ENCODE measurements around the gene SFMBT2. TPM values are rescaled to one million over a fixed set of nuclear protein-coding genes. Genes with fewer than 3 reads are reported as not detected.

SFMBT2 gene
- total and polyA plus RNA-seq, 4 donors, result 15.3 to 23.8 (median 17.1) TPM

DNA sequence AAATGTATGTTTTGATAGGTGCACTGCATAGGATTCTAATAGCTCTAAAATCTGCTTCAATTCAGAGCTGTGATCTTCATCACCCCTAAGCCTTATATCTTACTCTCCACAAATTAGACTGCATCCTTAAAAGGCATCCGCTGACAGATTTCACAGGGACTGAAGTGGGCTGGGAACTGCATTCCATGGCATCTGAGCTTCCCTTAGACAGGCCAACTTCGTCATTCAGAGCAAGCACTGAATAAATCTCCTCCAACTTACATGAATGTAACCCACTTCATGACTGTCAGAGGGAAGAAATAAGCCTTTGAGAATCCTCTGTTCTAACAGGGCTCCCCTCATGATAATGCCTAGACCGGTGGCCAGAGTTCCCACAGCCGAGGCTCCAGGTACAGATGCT lies 71.3 kb downstream of the SFMBT2 start:
- 42% methylated on average over 2 of the region's 4 CpGs for WGBS (ENCODE audit: insufficient coverage)
- no peaks in the 10 kb centered on the region for H3K36me3 ChIP-seq (ENCODE audit: control insufficient read depth, insufficient read depth, low read length)
- peak in 1 of 6 donors; percentile 24 for DNase-seq (ENCODE audit: low read depth in 4 of 6, low spot score in 6 of 6)
- H3K27ac ChIP-seq (ENCODE audit: low read depth, low read length), result no peak overlapping the region
- H3K4me1 ChIP-seq (ENCODE audit: control insufficient read depth, insufficient read depth, low read length), result peaks cover 17% of the 10 kb centered on the region
- H3K4me3 ChIP-seq (ENCODE audit: low read depth, low read length), result no peak overlapping the region
- H3K27me3 ChIP-seq (ENCODE audit: control insufficient read depth, insufficient read depth, low read length), result no peaks in the 10 kb centered on the region
- no peaks in the 10 kb centered on the region for H3K9me3 ChIP-seq (ENCODE audit: control insufficient read depth, insufficient read depth, low read length)

DNA sequence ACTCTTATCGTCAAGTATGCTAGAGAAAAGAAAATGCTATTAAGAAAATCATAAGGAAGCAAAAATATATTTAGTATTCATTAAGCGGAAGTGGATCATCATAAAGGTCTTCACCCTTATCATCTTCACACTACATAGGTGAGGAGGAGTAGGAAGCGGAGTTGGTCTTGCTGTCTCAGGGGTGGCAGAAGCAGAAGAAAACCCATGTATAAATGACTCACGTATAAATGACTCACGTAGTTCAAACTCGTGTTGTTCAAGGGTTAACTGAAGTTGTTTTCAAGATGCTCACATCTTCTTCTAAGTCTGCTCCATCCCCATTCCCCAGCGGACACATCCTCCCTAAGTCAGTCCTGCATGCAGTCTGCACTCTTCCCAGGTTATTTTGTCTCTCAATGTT lies 72.4 kb downstream of the SFMBT2 start:
- Histone ChIP-seq H3K9me3 (ENCODE audit: control insufficient read depth, insufficient read depth, low read length) (no peaks in the 10 kb centered on the region), H3K4me3 (ENCODE audit: low read depth, low read length) (no peak overlapping the region), H3K27ac (ENCODE audit: low read depth, low read length) (no peak overlapping the region), H3K36me3 (ENCODE audit: control insufficient read depth, insufficient read depth, low read length) (no peaks in the 10 kb centered on the region), H3K4me1 (ENCODE audit: control insufficient read depth, insufficient read depth, low read length) (peaks cover 23% of the 10 kb centered on the region), H3K27me3 (ENCODE audit: control insufficient read depth, insufficient read depth, low read length) (no peaks in the 10 kb centered on the region)
- WGBS (ENCODE audit: insufficient coverage), result 100% methylated on average over 4 of the region's 7 CpGs
- no peak for DNase-seq (ENCODE audit: low read depth in 4 of 6, low spot score in 6 of 6)

DNA sequence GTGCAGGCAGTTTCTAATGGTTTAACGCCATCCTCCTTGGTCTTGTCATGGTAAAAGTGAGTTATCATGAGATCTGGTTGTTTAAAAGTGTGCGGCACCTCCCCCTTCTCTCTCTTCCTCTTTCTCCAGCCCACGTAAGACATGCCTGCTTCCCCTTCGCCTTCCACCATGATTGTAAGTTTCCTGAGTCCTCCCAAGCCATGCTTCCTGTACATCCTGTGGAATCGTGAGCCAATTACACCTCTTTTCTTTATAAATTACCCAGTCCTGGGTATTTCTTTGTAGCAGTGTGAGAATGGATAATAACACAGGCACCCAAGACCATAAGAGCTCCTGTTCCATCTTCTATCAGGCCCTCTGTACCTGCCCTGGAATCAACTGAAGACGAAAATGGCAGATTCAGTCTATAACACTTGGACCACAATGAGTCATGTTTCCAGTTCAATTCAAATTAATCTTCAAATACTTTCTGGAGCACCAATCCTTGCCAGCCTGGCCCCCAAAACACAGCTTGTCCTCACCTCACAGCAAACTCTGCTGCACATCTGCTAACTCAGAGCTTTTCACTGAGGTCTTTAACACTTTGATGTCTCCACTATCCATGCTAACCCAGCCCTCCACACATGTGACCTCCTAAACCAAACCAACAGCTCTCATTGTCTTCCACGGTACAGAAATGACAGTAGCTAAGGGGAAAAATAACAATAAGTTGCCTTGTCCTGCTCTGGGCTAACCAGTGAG lies 73.2 kb downstream of the SFMBT2 start:
- no peaks in the 10 kb centered on the region for H3K9me3 ChIP-seq (ENCODE audit: control insufficient read depth, insufficient read depth, low read length)
- no peak overlapping the region for H3K4me3 ChIP-seq (ENCODE audit: low read depth, low read length)
- no peaks in the 10 kb centered on the region for H3K27me3 ChIP-seq (ENCODE audit: control insufficient read depth, insufficient read depth, low read length)
- H3K4me1 ChIP-seq (ENCODE audit: control insufficient read depth, insufficient read depth, low read length), result peaks cover 23% of the 10 kb centered on the region
- no peak for DNase-seq (ENCODE audit: low read depth in 4 of 6, low spot score in 6 of 6)
- no peak overlapping the region for H3K27ac ChIP-seq (ENCODE audit: low read depth, low read length)
- WGBS (ENCODE audit: insufficient coverage), result 88% methylated on average over 5 of the region's 7 CpGs
- H3K36me3 ChIP-seq (ENCODE audit: control insufficient read depth, insufficient read depth, low read length), result no peaks in the 10 kb centered on the region

DNA sequence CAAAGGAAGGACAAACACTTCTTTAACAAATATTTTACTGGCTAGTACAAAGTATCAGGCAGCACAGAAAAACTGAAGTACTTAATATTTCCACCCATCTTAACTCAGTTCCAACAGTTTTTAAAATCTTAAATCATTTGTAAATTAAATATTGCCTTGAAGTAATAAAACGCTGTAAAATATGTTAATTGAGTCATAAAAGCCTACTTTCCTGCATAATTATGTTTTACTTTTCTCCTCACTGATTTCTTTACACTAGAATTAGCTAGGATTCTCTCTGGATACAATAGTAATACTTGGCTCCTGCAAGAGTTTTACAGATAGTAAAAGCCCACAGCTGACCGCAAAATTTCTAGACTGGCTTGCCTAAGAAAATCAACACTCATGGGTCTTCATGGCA lies 74.9 kb downstream of the SFMBT2 start:
- DNase-seq (ENCODE audit: low read depth in 4 of 6, low spot score in 6 of 6), result no peak
- Histone ChIP-seq H3K36me3 (ENCODE audit: control insufficient read depth, insufficient read depth, low read length) (no peaks in the 10 kb centered on the region), H3K27ac (ENCODE audit: low read depth, low read length) (no peak overlapping the region), H3K9me3 (ENCODE audit: control insufficient read depth, insufficient read depth, low read length) (no peaks in the 10 kb centered on the region), H3K27me3 (ENCODE audit: control insufficient read depth, insufficient read depth, low read length) (no peaks in the 10 kb centered on the region), H3K4me3 (ENCODE audit: low read depth, low read length) (no peak overlapping the region), H3K4me1 (ENCODE audit: control insufficient read depth, insufficient read depth, low read length) (peaks cover 21% of the 10 kb centered on the region)
- WGBS (ENCODE audit: insufficient coverage), result no CpG with 5 or more reads among the region's 2 CpGs

DNA sequence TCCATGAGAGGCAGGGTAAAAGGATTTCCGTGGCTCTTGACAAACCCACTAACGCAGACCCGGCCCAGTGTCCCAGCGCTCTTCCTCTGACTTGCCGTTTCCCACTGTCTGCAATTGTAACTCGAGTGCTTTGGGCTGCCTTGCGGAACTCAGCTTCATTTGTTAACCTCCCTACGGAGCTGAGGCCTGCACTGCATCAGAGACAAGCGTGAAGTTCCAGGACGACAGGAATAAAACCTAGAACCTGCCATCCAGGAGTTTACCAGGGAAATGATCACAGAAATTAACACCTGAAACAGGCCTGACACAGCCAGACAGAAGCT lies 76.2 kb downstream of the SFMBT2 start:
- Histone ChIP-seq H3K27ac (ENCODE audit: low read depth, low read length) (no peak overlapping the region), H3K36me3 (ENCODE audit: control insufficient read depth, insufficient read depth, low read length) (no peaks in the 10 kb centered on the region), H3K4me3 (ENCODE audit: low read depth, low read length) (no peak overlapping the region), H3K4me1 (ENCODE audit: control insufficient read depth, insufficient read depth, low read length) (peaks cover 9% of the 10 kb centered on the region), H3K9me3 (ENCODE audit: control insufficient read depth, insufficient read depth, low read length) (no peaks in the 10 kb centered on the region), H3K27me3 (ENCODE audit: control insufficient read depth, insufficient read depth, low read length) (no peaks in the 10 kb centered on the region)
- WGBS (ENCODE audit: insufficient coverage), result 64% methylated on average over 10 of the region's 10 CpGs
- peak in 1 of 6 donors; percentile 51 for DNase-seq (ENCODE audit: low read depth in 4 of 6, low spot score in 6 of 6)

DNA sequence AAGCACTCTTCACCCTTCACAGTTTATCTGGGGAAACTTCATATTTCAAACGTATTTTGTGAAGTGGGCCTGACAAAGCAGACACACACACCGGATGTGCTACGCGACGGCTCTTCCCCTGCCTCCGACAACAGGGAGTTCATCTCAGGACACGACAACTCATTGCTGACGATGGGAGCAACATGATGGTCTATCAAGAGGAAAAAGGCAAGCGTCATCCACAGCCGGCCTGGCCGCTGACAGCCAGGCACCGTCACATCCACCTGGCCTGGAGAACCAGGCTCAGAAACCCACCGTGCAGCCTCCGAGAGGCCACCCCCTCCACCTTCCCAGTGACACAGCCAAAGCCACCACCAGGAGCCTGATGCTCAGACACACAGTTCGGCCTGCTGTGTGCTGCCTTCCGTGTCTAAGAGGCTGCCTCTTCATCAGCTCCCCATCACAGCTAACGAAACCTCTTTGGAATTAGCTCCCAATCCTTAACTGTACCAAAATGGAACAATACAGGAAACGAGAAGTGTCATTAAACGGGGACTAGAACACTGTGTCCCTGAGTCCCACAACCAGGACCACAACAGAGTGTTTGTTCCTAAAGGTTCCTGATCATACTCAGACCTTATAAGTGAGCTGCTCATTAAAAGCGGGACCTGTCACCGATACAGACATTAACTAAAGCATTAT lies 76.7 kb downstream of the SFMBT2 start:
- Histone ChIP-seq H3K4me3 (ENCODE audit: low read depth, low read length) (no peak overlapping the region), H3K27me3 (ENCODE audit: control insufficient read depth, insufficient read depth, low read length) (no peaks in the 10 kb centered on the region), H3K9me3 (ENCODE audit: control insufficient read depth, insufficient read depth, low read length) (no peaks in the 10 kb centered on the region), H3K4me1 (ENCODE audit: control insufficient read depth, insufficient read depth, low read length) (peaks cover 7% of the 10 kb centered on the region), H3K36me3 (ENCODE audit: control insufficient read depth, insufficient read depth, low read length) (peaks cover 4% of the 10 kb centered on the region), H3K27ac (ENCODE audit: low read depth, low read length) (no peak overlapping the region)
- no peak for DNase-seq (ENCODE audit: low read depth in 4 of 6, low spot score in 6 of 6)
- WGBS (ENCODE audit: insufficient coverage), result 81% methylated on average over 18 of the region's 21 CpGs

DNA sequence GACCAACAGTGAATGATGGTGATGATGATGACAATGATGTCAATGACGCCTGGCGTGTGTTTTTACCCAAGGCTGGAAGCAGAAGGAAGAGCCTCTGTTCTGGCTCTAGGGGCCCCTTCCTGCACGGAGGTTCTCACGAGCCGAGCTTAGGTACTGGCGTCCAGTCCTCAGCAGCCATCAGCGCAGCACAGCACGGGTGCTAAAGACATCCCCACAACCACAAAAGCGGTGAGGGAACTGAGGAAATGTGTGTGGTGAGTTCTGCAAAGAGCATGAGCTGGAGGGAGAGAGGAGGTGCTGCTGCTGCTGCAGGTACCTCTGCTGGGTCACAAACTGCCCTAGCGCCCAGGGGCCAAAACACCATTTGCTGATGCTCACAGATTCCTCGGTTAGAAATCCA lies 81.6 kb downstream of the SFMBT2 start:
- peaks cover 4% of the 10 kb centered on the region for H3K36me3 ChIP-seq (ENCODE audit: control insufficient read depth, insufficient read depth, low read length)
- H3K4me3 ChIP-seq (ENCODE audit: low read depth, low read length), result no peak overlapping the region

DNA sequence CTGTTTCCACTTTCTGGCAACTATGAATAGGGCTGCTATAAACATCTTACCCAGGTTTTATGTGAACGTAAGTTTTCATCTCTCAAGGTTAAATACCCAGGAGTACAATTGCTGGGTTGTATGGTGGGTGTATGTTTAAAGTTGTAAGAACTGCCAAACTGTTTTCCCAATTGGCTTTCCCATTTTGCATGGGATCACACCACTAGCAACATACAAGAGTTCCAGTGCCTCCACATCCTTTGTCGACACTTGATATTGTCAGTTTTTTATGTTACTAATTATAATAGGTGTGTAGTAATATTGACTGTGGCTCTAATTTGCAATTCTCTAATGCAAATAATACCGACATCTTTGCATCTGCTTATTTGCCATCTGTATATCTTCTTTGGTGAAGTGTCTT lies 82.9 kb downstream of the SFMBT2 start:
- Histone ChIP-seq H3K36me3 (ENCODE audit: control insufficient read depth, insufficient read depth, low read length) (peaks cover 4% of the 10 kb centered on the region), H3K4me3 (ENCODE audit: low read depth, low read length) (no peak overlapping the region), H3K9me3 (ENCODE audit: control insufficient read depth, insufficient read depth, low read length) (peaks cover 11% of the 10 kb centered on the region), H3K27me3 (ENCODE audit: control insufficient read depth, insufficient read depth, low read length) (no peaks in the 10 kb centered on the region), H3K4me1 (ENCODE audit: control insufficient read depth, insufficient read depth, low read length) (no peaks in the 10 kb centered on the region), H3K27ac (ENCODE audit: low read depth, low read length) (no peak overlapping the region)
- DNase-seq (ENCODE audit: low read depth in 4 of 6, low spot score in 6 of 6), result no peak
- WGBS (ENCODE audit: insufficient coverage), result no CpG with 5 or more reads among the region's 3 CpGs

More for the DNA sequence above, 81.6 kb downstream of the SFMBT2 start:
- no peaks in the 10 kb centered on the region for H3K27me3 ChIP-seq (ENCODE audit: control insufficient read depth, insufficient read depth, low read length)
- H3K27ac ChIP-seq (ENCODE audit: low read depth, low read length), result no peak overlapping the region
- 89% methylated on average over 9 of the region's 11 CpGs for WGBS (ENCODE audit: insufficient coverage)
- peaks cover 4% of the 10 kb centered on the region for H3K4me1 ChIP-seq (ENCODE audit: control insufficient read depth, insufficient read depth, low read length)
- H3K9me3 ChIP-seq (ENCODE audit: control insufficient read depth, insufficient read depth, low read length), result peaks cover 11% of the 10 kb centered on the region
- DNase-seq (ENCODE audit: low read depth in 4 of 6, low spot score in 6 of 6), result no peak

DNA sequence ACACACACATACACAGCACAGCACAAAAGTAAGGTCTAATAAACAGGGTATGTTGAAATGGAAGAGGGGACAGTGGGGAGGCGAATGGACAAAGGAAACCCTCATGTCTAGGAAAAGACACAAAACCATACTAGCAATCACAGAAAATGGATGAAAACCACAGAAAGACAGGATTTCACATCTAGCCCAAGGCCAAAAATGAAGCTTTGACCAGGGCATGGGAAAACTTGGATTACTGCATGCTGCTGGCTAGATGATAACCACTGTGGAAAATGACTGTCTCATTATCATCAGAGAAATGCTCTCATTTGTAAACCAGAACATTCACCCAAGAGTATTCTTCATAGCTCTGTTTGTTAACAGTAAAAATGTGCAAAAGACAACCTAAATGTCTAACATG lies 88.2 kb downstream of the SFMBT2 start:
- WGBS (ENCODE audit: insufficient coverage), result no CpG with 5 or more reads among the region's 1 CpG
- H3K4me3 ChIP-seq (ENCODE audit: low read depth, low read length), result no peak overlapping the region
- no peak overlapping the region for H3K27ac ChIP-seq (ENCODE audit: low read depth, low read length)
- H3K4me1 ChIP-seq (ENCODE audit: control insufficient read depth, insufficient read depth, low read length), result peaks cover 5% of the 10 kb centered on the region
- no peaks in the 10 kb centered on the region for H3K36me3 ChIP-seq (ENCODE audit: control insufficient read depth, insufficient read depth, low read length)
- DNase-seq (ENCODE audit: low read depth in 4 of 6, low spot score in 6 of 6), result no peak
- peaks cover 3% of the 10 kb centered on the region for H3K9me3 ChIP-seq (ENCODE audit: control insufficient read depth, insufficient read depth, low read length)
- no peaks in the 10 kb centered on the region for H3K27me3 ChIP-seq (ENCODE audit: control insufficient read depth, insufficient read depth, low read length)

DNA sequence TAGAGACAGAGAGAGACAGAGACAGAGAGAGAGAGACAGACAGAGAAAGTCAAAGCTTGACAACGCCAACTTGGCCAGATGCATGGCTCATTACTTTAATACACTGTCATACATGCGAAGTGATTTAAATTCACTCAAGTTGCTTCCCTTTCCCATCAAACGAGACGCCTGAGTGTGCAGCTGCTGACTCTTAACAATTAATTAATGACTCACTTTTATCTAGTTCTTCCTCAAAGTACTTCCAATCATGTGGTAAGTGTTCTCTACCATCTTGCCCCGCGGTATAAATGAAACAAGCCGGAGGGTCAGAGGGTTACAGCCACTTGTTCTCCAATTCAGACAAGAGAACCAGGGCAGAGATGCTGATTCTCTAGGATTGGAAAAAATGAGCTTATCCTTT lies 90.8 kb downstream of the SFMBT2 start:
- Histone ChIP-seq H3K9me3 (ENCODE audit: control insufficient read depth, insufficient read depth, low read length) (no peaks in the 10 kb centered on the region), H3K27me3 (ENCODE audit: control insufficient read depth, insufficient read depth, low read length) (no peaks in the 10 kb centered on the region), H3K36me3 (ENCODE audit: control insufficient read depth, insufficient read depth, low read length) (no peaks in the 10 kb centered on the region), H3K4me3 (ENCODE audit: low read depth, low read length) (no peak overlapping the region), H3K27ac (ENCODE audit: low read depth, low read length) (no peak overlapping the region), H3K4me1 (ENCODE audit: control insufficient read depth, insufficient read depth, low read length) (peaks cover 5% of the 10 kb centered on the region)
- DNase-seq (ENCODE audit: low read depth in 4 of 6, low spot score in 6 of 6), result no peak
- WGBS (ENCODE audit: insufficient coverage), result 73% methylated on average over 3 of the region's 7 CpGs
